Fibroblast of pulmonary artery (primary cell): ENCODE data around the gene LRG1.

ENCODE experiments used
- DNase-seq: peaks from one replicate; pipeline ENCODE4 v3.0.0-alpha.2; 2010; ENCODE audit warnings: low read depth
- H3K4me3 ChIP-seq: replicated peaks from 2 replicates; pipeline ENCODE4 v1.5.1; 2011; ENCODE audit warnings: low read depth, mild to moderate bottlenecking, control low read depth, low read length, moderate library complexity
- TF ChIP-seq, protein P1 (sequence below): IDR thresholded peaks from 2 replicates; pipeline ENCODE4 v1.5.1; 2011; ENCODE audit warnings: mild to moderate bottlenecking, control low read depth, low read length, inconsistent platforms; ENCODE audit errors: missing control alignments

Gene LRG1

DNA sequence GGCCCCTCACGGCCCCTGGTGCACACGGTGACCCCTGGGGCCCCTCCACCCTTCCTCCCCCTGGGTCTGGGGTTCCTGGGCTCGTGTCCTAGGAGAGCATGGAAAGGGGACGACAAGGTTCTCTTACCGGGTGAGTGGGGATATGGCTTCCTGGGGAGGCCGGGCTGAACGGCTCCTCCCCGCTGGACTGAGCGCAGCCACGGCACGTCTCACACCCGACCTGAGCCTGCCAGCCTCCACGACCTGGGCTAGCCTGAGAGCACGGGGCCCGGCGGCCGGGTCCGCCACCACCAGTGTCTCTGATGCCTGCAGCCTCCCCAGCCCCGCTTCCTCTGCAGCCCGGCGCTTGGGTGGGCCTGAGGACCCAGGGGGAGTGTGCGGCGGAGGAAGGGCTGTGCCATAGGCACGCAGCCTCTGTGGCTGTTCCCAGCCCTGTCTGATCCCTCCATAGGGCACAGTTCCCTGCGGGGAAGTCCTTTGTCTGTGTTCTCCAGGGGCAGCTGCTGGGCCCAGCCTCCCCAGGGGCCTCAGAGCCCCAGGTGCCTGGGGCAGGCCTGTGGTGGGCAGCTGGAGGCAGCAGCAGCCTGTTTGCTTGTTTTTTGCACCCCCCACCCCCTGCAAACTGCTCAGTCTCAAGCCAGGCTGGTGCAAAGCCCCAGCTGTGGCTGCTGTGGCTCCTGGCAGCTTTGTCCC, 36.6 kb downstream of the LRG1 start:
- TF ChIP-seq, protein P1, sequence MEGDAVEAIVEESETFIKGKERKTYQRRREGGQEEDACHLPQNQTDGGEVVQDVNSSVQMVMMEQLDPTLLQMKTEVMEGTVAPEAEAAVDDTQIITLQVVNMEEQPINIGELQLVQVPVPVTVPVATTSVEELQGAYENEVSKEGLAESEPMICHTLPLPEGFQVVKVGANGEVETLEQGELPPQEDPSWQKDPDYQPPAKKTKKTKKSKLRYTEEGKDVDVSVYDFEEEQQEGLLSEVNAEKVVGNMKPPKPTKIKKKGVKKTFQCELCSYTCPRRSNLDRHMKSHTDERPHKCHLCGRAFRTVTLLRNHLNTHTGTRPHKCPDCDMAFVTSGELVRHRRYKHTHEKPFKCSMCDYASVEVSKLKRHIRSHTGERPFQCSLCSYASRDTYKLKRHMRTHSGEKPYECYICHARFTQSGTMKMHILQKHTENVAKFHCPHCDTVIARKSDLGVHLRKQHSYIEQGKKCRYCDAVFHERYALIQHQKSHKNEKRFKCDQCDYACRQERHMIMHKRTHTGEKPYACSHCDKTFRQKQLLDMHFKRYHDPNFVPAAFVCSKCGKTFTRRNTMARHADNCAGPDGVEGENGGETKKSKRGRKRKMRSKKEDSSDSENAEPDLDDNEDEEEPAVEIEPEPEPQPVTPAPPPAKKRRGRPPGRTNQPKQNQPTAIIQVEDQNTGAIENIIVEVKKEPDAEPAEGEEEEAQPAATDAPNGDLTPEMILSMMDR, result no peak
- H3K4me3 ChIP-seq, result no peak overlapping the region
- DNase-seq, result no peak

DNA sequence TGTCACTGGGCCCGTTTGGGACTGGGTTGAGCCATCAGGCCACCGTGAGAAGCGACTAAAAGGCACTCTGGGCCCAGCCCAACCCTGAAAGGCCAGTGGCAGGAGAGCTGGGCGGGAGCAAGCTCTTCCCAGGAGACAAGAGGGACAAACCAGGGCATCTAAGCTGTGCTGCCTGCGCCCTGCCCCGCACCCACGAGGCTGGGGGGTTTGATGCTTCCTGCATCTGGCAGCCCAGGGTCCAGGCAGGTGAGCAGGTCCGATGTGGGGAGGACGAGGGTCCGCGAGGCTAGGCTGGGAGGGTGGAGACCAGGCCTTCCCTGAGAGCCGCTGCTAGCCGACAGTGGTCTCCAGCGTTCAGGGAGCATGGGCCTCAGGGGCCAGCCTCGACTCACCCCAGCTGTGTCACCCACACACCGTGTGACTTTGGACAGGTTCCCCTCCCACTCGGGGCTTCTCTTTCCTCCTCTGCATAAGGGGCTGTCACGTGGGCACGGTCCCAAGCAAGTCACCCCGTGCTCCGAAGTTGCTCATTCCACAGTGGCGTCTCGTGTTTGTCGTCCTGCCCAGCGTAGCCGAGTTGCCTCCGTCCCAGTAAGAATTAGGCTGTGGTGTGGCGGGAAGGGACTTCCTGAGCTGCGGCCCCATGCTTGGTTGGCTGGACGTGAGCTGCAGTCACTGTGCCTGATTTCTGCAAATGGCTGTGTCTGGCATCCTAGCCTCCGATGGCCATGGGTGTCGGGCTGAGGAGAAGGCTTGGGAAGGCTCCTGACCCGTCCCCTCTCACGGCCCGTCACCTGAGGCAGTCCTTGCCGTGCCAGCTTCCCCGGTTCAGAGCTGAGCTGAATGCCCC, 37.3 kb downstream of the LRG1 start:
- TF ChIP-seq, protein P1, result no peak
- DNase-seq, result no peak
- no peak overlapping the region for H3K4me3 ChIP-seq

DNA sequence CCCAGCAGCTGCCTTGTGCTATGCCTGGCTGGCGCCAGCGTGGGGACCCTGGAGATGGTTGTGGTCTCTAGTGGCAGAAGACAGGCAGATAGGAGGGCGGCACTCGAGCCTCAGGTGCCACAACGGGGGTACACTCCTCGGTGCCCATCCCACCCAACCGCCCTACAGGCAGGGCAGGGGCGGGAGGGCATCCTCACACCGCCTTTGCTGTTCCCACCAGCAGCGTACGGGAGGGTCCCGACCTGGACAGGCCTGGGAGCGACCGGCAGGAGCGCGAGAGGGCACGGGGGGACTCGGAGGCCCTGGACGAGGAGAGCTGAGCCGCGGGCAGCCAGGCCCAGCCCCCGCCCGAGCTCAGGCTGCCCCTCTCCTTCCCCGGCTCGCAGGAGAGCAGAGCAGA, 38.1 kb downstream of the LRG1 start:
- no peak overlapping the region for H3K4me3 ChIP-seq
- TF ChIP-seq, protein P1, result no peak

DNA sequence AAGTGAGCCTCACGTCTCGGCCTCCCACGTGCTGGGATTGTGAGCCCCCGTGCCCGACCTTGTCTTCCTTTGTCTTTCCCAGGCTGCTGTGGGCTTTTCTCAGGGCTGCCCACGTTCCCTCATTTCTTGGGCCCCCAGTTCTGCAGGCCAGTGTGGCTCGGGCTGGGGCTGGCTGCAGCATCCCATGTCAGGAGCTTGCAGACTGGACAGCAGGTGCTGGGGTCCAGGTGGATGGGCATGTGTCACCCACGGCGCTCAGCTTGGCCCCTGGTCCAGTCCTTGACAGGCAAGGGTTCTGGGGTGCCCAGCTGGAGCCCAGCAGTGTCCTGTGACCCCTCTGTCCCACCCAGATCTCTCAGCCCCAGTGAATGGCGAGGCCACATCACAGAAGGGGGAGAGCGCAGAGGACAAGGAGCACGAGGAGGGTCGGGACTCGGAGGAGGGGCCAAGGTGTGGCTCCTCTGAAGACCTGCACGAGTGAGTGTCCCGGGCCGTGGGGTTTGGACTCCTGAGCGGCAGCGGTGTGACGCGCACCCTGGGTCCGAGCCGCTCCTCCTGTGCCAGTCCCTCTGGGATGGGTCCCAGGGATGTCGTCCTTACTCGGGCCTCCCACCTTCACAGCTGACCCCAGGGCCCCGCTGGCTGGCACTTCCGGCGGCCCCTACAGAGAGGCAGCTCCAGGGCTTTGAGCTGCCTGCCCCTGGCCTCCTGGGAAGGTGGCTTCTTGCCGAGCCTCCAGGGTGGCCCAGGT, 38.8 kb downstream of the LRG1 start:
- H3K4me3 ChIP-seq, result no peak overlapping the region
- no peak for DNase-seq
- TF ChIP-seq, protein P1, result no peak

More for the DNA sequence above, 38.1 kb downstream of the LRG1 start:
- no peak for DNase-seq

DNA sequence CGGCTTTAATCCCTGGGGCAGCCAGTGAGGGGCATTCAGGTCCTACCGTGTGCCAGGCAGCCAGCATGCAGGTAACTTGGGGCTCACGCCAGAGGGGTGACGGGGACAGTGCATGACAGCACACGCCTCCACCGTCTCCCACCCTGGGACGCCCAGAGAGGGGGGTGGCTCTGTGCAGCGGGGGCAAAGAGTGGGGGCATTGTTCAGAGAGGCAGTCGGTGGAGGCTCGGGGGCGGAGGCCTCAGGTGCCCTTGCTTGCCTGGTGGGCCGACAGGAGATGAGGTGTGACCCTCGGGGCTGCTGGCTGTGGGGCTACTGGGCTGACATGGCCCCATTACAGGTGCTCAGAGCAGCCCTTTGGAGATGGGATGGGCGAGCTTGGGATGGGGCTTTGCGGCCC, 40.0 kb downstream of the LRG1 start:
- no peak for DNase-seq
- H3K4me3 ChIP-seq, result no peak overlapping the region
- TF ChIP-seq, protein P1, result no peak

DNA sequence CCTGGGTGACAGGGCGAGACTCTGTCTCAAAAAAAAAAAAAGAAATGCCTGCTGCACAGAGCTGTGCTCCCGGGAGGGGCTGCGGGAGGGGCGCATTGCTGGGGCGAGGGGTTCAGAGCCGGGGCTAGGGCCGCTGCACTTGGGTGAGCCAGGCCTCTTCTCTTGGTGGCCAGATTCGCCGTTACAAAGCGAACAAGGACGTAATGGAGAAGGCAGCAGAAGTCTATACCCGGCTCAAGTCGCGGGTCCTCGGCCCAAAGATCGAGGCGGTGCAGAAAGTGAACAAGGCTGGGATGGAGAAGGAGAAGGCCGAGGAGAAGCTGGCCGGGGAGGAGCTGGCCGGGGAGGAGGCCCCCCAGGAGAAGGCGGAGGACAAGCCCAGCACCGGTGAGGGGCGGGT, 40.5 kb downstream of the LRG1 start:
- TF ChIP-seq, protein P1, result no peak
- no peak for DNase-seq
- no peak overlapping the region for H3K4me3 ChIP-seq
